ENCODE results near the gene ARHGEF16.

Gene ARHGEF16

GRCh38 chr1:3457910-3458883 lies 3.7 kb downstream of the ARHGEF16 start:
- peak in 1 of 2 experiments; percentile 47 for DNase-seq

DNA sequence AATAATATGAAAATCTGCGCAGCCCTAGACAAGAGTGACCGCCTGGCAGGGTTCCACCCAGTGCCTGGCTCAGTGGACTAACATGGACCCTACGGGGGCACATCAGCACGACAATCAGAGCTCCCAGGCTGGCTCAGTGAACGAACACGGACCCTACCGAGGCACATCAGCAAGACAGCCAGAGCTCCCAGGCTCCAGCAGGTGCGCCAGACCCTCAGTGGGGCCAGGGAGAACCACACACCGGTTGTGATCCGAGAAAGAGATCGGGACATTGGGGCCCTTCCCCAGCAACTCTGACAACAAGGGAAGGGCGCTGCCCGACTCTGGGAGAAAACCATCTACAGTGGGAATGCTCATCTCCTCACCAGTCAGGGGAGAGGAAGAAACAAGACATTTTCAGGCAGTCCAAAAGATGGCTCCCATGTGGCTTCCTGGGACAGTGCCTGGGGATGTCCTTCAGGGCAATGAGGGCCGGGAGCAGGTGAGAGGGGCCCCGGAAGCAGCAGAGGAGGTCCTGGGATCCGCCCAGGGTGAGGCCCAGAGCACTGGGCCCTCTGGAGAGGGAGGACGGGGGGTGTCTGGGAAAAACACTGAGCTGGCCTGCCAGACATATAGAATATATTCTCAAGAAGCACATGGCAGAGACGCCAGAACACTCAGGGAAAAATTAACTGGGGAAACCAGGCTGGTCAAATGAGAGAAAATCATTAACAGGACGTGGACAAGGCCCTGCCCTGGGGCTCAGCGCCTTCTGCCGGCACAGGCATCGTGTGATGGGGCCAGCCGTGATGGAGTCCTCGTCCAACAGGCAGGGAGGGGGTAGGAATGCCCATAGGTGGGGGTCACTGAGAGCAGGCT lies 4.8 kb downstream of the ARHGEF16 start:
- no peak for DNase-seq

- DNase-seq, result no peak
Observed at GRCh38 chr1:3459940-3460671, 5.6 kb downstream of the ARHGEF16 start.

DNA sequence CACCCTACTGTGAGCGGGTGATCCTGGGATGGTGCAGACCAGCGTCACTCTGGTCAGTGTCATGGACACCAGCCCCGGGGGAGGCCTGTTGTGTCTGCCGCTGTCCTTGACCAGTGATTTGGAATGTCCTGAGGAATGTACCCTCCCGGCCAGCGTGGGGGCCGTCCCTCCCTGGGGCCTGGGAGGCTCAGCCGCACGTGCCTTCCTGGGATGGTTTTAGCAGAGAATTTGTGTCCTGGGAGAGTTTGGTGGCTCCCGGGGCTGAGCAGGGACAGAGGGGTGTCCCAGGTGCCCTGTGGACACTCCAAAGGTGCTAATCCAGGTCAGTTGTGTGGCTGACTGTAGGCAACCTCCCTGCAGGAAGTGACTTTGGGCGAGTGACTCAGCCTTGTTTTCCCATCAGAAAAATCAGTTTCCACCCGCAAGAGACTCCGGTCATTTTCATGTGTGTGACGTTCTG lies 6.2 kb downstream of the ARHGEF16 start:
- DNase-seq, result no peak

- DNase-seq, result no peak
Observed at GRCh38 chr1:3461238-3461933, 6.9 kb downstream of the ARHGEF16 start.

DNA sequence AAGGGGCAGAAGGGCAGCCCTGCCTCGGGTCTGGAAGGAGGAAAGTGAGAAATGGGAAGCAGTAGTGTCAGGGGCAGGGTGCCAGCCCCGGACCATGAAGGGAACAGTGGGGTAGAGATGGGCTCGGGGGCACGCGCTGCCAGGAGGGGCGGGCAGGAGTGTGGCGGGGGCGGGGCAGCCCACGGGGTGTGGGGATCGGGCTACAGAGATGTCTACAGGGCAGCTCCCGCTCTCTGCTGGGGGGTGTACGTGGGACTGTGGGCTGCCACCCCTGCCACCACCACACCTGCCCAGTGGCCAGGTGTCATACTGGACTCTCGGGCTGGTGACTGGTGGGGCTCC lies 7.4 kb downstream of the ARHGEF16 start:
- no peak for DNase-seq

GRCh38 chr1:3462356-3463012 lies 8.0 kb downstream of the ARHGEF16 start:
- no peak for DNase-seq

GRCh38 chr1:3463013-3463385 lies 8.5 kb downstream of the ARHGEF16 start:
- DNase-seq, result no peak

DNA sequence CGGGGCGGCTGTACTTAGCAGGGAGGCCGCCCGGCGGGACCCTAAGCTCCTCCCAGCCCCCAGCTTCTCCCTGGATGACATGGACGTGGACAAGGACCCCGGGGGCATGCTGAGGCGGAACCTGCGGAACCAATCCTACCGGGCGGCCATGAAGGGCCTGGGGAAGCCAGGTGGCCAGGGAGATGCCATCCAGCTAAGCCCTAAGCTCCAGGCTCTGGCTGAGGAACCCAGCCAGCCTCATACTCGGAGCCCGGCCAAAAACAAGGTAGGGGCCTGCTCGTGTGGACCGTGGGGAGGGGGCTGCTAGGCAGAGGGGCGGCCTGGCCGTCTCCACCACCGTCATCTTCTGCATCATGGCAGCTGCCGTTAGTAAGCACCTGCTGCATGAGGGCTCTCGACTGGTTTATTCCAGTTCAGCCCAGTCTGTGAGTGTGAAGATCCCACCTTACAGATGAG lies 9.0 kb downstream of the ARHGEF16 start:
- DNase-seq, result no peak

- no peak for DNase-seq
Observed at GRCh38 chr1:3463891-3464648, 9.6 kb downstream of the ARHGEF16 start.

GRCh38 chr1:3464649-3465025 lies 10.2 kb downstream of the ARHGEF16 start:
- DNase-seq, result no peak

DNA sequence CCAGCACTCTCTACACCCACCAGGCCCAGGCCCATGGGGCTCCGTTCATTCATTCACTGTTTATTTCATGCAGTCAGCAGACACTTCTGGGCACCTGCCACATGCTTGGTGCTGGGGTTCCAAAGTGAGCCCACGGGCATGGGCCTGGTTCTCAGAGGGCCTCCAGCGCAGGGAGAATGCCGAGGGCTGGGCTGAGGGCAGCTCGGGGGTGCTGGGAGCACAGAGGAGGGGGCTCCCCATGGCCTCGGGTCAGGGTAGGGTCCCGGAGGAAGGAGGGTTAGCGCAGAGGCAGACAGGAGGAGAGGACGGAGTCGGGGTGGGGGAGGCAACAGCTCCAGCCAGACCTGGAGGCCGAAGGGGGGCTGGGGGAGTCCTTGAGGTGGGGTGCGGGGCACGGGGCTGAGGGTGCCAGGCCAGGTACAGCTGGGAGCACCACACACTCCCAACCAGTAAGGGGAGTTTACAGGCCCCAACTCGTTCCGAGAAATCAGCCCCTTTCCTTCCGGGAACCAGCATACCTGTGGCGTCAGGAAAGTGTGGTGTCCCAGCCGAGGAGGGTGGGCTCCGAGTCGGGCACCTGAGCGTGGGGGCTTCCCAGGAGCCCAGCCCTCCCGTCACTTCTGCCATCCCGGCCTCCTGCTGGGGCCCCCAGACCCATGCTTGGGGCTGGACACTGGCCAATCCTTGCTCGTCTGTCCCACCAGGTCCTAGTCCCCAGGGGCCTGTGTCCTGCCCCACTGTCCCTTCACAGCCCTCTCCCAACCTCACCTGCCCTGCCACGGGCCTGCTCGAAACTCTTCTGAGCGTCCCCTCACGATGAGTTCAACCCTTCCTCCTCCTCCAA lies 10.8 kb downstream of the ARHGEF16 start:
- no peak for DNase-seq

- no peak for DNase-seq
Observed at GRCh38 chr1:3465935-3466321, 11.5 kb downstream of the ARHGEF16 start.

GRCh38 chr1:3466366-3467075 lies 12.1 kb downstream of the ARHGEF16 start:
- no peak for DNase-seq

DNA sequence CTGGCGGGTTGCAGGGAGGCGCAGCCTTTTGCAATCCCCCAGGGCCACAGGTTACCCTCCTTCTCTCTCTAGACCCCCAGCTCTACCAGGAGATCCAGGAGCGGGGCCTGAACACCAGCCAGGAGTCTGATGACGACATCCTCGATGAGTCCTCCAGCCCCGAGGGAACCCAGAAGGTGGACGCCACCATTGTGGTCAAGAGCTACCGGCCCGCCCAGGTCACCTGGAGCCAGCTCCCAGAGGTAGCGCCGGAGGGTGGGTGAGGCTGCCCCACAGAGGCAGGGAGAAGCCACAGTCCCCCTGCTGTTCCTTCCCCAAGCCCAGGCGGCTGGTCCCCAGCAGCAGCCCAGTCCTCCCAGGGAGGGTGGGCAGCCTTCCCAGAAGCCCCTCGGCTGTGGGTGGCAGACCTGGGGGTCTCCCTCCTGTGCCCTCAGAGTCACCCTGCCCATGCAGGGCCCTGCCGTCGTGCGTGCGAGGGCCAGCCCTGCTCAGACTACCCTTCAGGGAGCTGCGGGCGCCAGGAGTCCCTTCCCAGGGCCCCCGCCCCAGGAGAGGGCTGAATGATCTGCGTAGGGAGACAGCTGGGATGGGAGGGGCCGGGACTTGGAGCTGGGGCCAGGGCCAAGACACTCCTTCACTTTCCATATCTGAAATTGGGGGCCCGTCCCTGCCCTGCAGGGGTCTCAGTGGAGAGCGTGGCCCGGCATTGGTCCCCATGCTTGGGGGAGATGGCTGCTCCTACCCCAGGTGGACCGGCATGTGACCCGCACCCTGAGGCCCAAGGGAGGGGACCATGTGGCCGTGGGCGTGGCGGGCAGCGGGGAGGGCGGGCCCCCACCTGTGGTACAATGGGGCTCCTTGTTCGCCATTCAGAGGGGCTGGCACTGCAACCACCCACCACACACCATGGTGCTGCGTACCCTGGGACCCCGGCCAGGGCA lies 12.9 kb downstream of the ARHGEF16 start:
- no peak for DNase-seq

DNA sequence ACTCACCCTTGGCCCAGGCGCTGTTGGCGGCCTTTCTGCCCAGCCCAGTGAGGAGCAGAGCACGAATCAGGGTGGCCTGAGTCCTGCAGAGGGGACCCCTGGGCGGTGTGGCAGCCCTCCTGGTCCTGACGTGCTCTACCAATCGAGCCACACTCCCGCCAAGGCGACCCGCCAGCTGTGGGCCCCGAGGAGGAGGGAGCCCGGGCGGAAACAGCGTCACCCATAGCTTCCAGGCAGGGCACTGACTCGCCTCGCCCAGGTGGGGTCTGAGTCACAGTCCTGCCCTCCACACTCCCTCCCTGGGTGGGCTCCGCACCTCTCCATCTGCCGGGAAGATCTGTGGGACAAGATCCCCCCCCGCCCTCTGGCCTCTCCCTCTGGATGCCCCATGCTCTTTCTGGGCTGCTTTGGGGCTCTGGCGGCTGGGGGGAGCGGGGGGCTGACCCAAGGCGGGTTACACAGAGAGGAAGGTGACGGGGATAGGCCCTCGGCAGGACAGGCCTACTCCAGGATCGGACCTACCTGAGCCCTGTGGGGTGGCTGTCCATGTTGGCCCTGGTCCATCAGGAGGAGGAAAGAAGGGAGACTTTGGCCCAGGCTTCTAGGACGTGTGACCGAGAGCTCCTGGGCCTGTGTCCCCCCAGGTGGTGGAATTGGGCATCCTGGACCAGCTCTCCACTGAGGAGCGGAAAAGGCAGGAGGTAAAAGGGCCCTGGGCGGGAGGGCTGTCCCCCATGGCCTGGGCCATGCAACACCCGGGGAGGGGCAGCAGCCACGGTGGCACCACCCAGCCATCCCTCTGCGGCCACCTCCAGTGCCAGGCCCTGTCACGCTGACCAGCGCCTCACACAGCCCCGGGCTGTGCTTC lies 14.0 kb downstream of the ARHGEF16 start:
- no peak for DNase-seq
